ENCODE data around the gene FREY1. TPM values are rescaled to one million over a fixed set of nuclear protein-coding genes. Genes with fewer than 3 reads are reported as not detected.

The FREY1 gene
- total and polyA plus RNA-seq, 2 donors (not counting 3 experiments of a cell fraction or from before 2014, with no cell fraction given) = 0.84 to 1.1 TPM

DNA sequence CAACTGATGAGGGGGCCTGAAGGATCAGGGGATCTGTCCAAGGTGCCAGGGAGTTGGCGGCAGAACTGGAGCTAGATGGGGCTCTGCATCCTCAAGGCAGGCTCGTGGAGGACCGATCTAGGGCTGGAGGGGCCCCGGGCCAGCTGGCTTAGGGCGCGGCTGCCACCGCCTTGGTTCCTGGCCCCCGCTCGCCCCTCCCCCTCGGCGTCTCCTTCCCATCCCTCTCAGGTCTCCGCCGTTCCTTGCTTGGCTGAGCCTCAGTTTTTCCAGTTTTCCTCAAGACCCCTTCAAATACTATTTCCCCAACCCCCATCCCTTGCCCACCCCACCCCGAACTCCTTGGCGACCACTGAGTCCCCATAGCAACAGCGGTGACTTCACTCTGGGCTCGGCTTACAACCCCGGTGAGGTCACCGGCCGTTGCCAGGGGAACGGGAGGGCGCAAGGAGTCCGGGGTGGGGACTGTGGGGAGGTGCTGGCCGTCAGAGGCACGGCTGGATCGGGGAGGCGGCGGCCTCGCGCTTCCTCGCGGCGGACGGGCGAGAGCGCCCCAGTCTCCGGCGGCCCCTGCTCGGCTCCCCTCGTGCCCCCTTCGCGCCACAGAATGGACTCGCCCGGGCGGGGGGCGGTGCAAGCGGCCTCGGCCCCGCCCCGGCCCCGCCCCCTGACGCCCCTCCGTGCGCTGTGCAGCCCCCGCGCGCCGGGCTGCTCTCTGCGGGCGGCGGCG lies 7.5 kb downstream of the FREY1 start:
- intact Hi-C loops (cut with micrococcal nuclease) = loop anchor here (1.0 kb wide), 1 partner anchor 19 kb away; no protein-coding TSS in a partner anchor

More for the DNA sequence above, 7.5 kb downstream of the FREY1 start:
- peak; percentile 70 for DNase-seq (ENCODE audit: low read depth, low spot score)
- no peaks in the 10 kb centered on the region for H3K9me3 ChIP-seq (replicated peaks; ENCODE audit: control insufficient read depth, insufficient read depth, low read length)
- no TSS peak for BruUV-seq (replicated peaks)
- peak overlapping the region; percentile 11 to 40 (median 26) for H3K4me3 ChIP-seq (replicated peaks in 1 of 3; ENCODE audit: insufficient read depth in 1 of 3, low read depth in 1 of 3, low read length in 3 of 3)
- ChIA-PET CTCF (interaction anchor here (0.6 to 1.0 kb wide), 3 partner anchors 28 to 493 kb away, joined by 3 read pairs; no protein-coding TSS in a partner anchor), POLR2A (interaction anchor here (1.4 kb wide), 1 partner anchor 18 kb away, joined by 4 read pairs; the partner anchor contains the start of gene PEX16)
- peaks cover 4 to 9% of the 10 kb centered on the region in 2 experiments for H3K27me3 ChIP-seq (ENCODE audit: control insufficient read depth in 2 of 2, insufficient read depth in 2 of 2, low read length in 2 of 2)
- TF ChIP-seq GATA2 (IDR thresholded peaks at IDR 0.05; ENCODE audit: insufficient read depth, insufficient read length, low read depth, low read length) (no peak), JUN (IDR thresholded peaks at IDR 0.05; ENCODE audit: borderline replicate concordance, insufficient read depth, insufficient read length, low read depth) (peak; percentile 25), FOS (IDR thresholded peaks at IDR 0.05; ENCODE audit: borderline replicate concordance, insufficient read depth, low read length) (no peak), MYC (IDR thresholded peaks at IDR 0.05; ENCODE audit: low read depth, low read length) (no peak), POLR2AphosphoS5 (IDR thresholded peaks at IDR 0.05; ENCODE audit: insufficient read depth, low read depth, low read length) (peak; percentile 18), EZH2 (IDR thresholded peaks at IDR 0.05; ENCODE audit: borderline replicate concordance, low read depth, low read length, severe bottlenecking) (no peak)
- TF ChIP-seq, protein P1, sequence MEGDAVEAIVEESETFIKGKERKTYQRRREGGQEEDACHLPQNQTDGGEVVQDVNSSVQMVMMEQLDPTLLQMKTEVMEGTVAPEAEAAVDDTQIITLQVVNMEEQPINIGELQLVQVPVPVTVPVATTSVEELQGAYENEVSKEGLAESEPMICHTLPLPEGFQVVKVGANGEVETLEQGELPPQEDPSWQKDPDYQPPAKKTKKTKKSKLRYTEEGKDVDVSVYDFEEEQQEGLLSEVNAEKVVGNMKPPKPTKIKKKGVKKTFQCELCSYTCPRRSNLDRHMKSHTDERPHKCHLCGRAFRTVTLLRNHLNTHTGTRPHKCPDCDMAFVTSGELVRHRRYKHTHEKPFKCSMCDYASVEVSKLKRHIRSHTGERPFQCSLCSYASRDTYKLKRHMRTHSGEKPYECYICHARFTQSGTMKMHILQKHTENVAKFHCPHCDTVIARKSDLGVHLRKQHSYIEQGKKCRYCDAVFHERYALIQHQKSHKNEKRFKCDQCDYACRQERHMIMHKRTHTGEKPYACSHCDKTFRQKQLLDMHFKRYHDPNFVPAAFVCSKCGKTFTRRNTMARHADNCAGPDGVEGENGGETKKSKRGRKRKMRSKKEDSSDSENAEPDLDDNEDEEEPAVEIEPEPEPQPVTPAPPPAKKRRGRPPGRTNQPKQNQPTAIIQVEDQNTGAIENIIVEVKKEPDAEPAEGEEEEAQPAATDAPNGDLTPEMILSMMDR (IDR thresholded peaks at IDR 0.05; ENCODE audit: extremely low read depth in 1 of 2, insufficient read depth in 1 of 2, low read depth in 1 of 2, low read length in 2 of 2) = no peak
- TF ChIP-seq, protein P2, sequence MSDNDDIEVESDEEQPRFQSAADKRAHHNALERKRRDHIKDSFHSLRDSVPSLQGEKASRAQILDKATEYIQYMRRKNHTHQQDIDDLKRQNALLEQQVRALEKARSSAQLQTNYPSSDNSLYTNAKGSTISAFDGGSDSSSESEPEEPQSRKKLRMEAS (IDR thresholded peaks at IDR 0.05; ENCODE audit: insufficient read depth, insufficient read length) = no peak
- peak overlapping the region; percentile 70 for H3K27ac ChIP-seq (ENCODE audit: insufficient read depth, low read depth, low read length)
- peak; percentile 85 for FAIRE-seq
- dilution Hi-C loops (cut with MboI; ENCODE audit: extremely low pct_ligation_motif_present, low sequenced_read_pairs) = no loop called here
- peak overlapping the region; percentile 80 for H3K9ac ChIP-seq (replicated peaks; ENCODE audit: extremely low read depth, insufficient read depth, low read length)
- H3K4me2 ChIP-seq (ENCODE audit: insufficient read depth, low read length) = peak overlapping the region; percentile 52
- H3K4me1 ChIP-seq (ENCODE audit: control insufficient read depth, extremely low read depth, insufficient read depth, low read length) = peaks cover 10% of the 10 kb centered on the region
- H3K36me3 ChIP-seq (ENCODE audit: control insufficient read depth in 2 of 2, extremely low read depth in 1 of 2, insufficient read depth in 2 of 2, low read length in 2 of 2) = no peaks in the 10 kb centered on the region
- peak overlapping the region; percentile 77 for H2AFZ ChIP-seq (ENCODE audit: low read depth, low read length)
- H4K20me1 ChIP-seq (replicated peaks; ENCODE audit: control insufficient read depth, extremely low read depth, insufficient read depth, low read length) = no peaks in the 10 kb centered on the region
- no peaks in the 10 kb centered on the region for H3K79me2 ChIP-seq (ENCODE audit: control insufficient read depth, insufficient read depth, low read length)
- H3K9me1 ChIP-seq (replicated peaks; ENCODE audit: control insufficient read depth, extremely low read depth, insufficient read depth, low read length) = no peaks in the 10 kb centered on the region
